NCI-H146 treated with DMSO at 0.1 percent for 48 hours (cell line): ENCODE results near the gene TNRC6A.
"Not testable (repeated sequence)": the region's sequence is repeated elsewhere in the genome, so short reads cannot be mapped to it uniquely, and the experiment has no call there.

ENCODE experiments used
- DNase-seq: peaks from one replicate; lab custom pipeline; 2025; ENCODE audit not compliant: unreplicated experiment; lab: John Stamatoyannopoulos, UW

TNRC6A gene

GRCh38 chr16:24729243-24729950 is at the start of gene TNRC6A:
Gene TNRC6A, plus strand, starts transcription at chr16:24729651. Its CDS starts 191 bp downstream, at chr16:24729842.
- DNase-seq, result peak; percentile 66

DNA sequence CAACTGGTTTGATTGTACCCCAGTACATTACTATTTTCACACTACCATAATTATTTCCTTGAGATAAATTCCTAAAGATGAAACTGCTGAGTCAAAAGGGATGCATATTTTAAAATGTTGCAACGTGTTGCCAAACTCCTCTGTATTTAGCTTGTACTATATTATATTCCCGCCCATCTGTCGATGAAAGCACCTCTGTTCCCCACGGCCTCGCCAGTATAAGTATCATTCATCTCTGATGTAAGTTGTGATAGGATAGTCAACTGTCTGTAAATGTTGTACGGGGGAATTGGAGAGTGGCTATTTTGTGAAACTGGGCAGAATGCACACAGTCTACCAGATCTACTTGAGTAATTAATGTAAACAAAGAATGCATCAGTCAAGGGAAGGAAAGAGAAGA is 47.7 kb upstream of the TNRC6A start:
- no peak for DNase-seq

GRCh38 chr16:24683250-24683649 is 46.2 kb upstream of the TNRC6A start:
- DNase-seq, result no peak

GRCh38 chr16:24683847-24684493 is 45.5 kb upstream of the TNRC6A start:
- no peak for DNase-seq

GRCh38 chr16:24685539-24686432 is 43.7 kb upstream of the TNRC6A start:
- peak; percentile 20 for DNase-seq

GRCh38 chr16:24686678-24687077 is 42.8 kb upstream of the TNRC6A start:
- DNase-seq, result no peak

DNA sequence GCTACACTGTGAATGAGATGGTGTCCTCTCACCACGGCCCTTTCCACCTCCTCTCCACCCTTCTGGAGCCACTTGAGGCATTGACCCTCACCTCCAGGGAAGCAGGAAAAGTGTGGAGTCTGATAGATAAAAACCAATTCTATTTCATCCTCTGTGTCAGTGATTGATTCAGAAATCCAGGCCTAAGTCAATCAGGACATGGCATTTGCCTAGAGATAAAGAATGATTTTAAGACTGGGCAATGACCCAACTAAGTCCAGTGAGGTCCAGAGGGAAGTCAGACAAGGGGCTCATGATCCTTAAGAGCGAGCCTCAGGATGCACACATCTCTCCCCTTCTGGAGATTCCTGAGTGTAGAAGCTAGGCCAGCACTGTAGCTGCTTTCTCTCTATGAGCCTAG is 41.1 kb upstream of the TNRC6A start:
- DNase-seq, result no peak

- DNase-seq, result peak; percentile 3
Observed at GRCh38 chr16:24689128-24689527, 40.3 kb upstream of the TNRC6A start.

GRCh38 chr16:24692854-24693253 is 36.6 kb upstream of the TNRC6A start:
- no peak for DNase-seq

DNA sequence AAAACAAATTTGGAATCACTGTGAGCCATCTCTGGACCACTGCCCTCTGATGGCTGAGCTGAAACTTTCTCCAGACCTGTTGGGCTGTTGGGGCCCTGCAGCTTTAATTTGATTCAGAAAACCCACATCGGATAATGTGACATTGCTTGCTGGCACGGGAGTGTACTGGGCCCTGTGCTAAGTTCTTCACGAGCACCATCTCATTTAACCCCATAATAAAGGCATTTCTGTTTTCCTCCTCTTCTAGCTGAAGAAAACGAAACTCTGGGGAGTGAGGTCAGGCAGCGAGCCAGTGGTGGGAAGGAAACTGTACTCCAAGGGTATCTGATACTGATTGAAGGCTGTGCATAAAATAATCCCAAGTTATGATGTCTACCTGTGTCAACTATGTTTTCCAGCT is 34.5 kb upstream of the TNRC6A start:
- no peak for DNase-seq

GRCh38 chr16:24696699-24697098 is 32.8 kb upstream of the TNRC6A start:
- DNase-seq, result no peak

DNA sequence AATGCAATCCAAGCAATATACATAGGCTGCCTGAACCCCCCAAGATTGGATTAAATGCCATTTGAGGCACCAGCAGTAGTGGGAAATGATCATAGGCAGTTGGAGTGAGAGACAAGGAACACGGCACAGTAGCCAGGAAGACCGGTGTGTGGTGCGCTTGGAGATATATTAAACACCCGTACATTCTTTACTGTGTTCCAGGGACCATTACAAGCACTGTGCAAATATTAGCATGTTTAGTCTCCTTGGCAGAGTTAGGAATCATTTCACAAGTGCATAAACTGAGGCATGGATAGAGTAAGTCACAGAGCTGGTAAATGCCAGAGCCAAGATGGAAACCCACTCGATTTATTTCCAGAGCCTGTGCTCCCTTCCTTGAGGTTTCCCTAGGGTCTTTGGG is 31.1 kb upstream of the TNRC6A start:
- DNase-seq, result no peak

GRCh38 chr16:24699151-24699723 is 30.2 kb upstream of the TNRC6A start:
- no peak for DNase-seq

- DNase-seq, result no peak
Observed at GRCh38 chr16:24700549-24701392, 28.7 kb upstream of the TNRC6A start.

- no peak for DNase-seq
Observed at GRCh38 chr16:24701521-24701951, 27.9 kb upstream of the TNRC6A start.

- not testable (repeated sequence) for DNase-seq
Observed at GRCh38 chr16:24707760-24708159, 21.7 kb upstream of the TNRC6A start.

DNA sequence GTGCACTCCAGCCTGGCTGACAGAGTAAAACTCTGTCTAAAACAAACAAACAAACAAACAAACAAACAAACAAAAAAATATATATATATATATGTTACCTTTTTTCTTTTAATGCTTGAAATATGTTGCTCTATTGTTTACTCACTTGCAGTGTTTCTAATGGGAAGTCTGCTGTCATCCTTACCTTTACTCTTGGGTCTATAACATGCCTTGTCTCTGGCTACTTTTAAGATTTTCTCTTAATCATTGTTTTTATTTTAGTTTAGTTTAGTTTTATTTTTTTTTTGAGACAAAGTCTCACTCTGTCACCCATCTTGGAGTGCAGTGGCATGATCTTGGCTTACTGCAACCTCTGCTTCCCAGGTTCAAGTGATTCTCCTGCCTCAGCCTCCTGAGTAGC is 16.1 kb upstream of the TNRC6A start:
- DNase-seq, result no peak

DNA sequence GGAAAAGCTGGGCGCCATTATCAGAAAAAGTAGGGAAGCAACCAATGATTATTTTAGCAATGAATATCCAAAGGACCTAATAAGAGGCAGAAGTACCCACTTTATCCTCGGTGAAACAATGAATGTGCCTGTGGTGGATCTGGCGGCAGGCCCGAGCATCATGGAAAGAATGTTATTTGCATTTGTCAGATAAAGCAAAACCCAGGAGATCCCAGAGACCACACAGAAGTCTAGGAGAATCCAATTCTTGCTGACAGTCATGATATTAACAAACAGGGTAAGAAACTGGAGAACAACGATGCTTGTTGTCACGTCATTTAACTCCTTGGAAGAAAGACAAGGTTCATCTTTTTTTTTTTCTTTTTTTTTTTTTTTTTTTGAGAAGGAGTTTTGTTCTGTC is 12.0 kb upstream of the TNRC6A start:
- DNase-seq, result no peak

DNA sequence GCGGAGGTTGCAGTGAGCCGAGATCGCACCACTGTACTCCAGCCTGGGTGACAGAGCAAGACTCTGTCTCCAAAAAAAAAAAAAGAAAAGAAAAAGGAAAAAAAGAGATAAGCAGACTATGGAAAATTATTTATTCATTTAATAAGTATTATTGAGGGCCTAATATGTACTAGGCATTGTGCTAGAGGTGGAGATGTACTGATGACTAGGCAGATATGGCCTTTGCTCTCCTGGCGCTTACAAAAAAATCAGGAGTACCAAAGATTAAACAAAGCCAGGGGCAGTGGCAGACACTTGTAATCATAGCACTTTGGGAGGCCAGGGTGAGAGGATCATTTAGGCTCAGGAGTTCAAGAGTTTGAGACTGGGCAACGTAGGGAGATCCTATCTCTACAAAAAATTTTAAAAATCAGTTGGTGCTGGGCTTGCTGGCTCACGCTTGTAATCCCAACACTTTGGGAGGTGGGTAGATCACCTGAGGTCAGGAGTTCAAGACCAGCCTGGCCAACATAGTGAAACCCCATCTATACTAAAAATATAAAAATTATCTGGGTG is 10.4 kb upstream of the TNRC6A start:
- no peak for DNase-seq

GRCh38 chr16:24721830-24722238 is 7.6 kb upstream of the TNRC6A start:
- no peak for DNase-seq
